Trophoblast cell (in vitro differentiated cells and primary cell): Measurements from ENCODE around the gene ZNF326.
A peak's percentile ranks its signal among the peaks of the same experiment; 100 is the strongest.

Experiments
- DNase-seq, 2 donors: peaks; one replicate each; pipeline ENCODE4 v3.0.0-alpha.2; 2016
- H2AFZ ChIP-seq: 2 replicates; pipeline ENCODE4 v1.6.1; 2013; ENCODE audit warnings: low read length, moderate library complexity, mild to moderate bottlenecking; ENCODE audit not compliant: insufficient read depth, poor library complexity
- H2AK5ac ChIP-seq: 2 replicates; pipeline ENCODE4 v1.6.1; 2013; ENCODE audit warnings: mild to moderate bottlenecking, low read length
- H2BK120ac ChIP-seq: 2 replicates; pipeline ENCODE4 v1.6.1; 2013; ENCODE audit warnings: low read length, mild to moderate bottlenecking, moderate library complexity; ENCODE audit not compliant: insufficient read depth, poor library complexity
- H2BK12ac ChIP-seq: 2 replicates; pipeline ENCODE4 v1.6.1; 2013; ENCODE audit warnings: mild to moderate bottlenecking, low read length, moderate library complexity
- H2BK5ac ChIP-seq: 2 replicates; pipeline ENCODE4 v1.6.1; 2013; ENCODE audit warnings: low read length, low read depth, moderate library complexity, mild to moderate bottlenecking; ENCODE audit not compliant: poor library complexity
- H3K14ac ChIP-seq: 2 replicates; pipeline ENCODE4 v1.6.1; 2013; ENCODE audit warnings: mild to moderate bottlenecking, low read length
- H3K18ac ChIP-seq: 2 replicates; pipeline ENCODE4 v1.6.1; 2013; ENCODE audit warnings: mild to moderate bottlenecking, low read length
- H3K23ac ChIP-seq: 2 replicates; pipeline ENCODE4 v1.6.1; 2013; ENCODE audit warnings: low read length
- H3K27ac ChIP-seq: 2 replicates; pipeline ENCODE4 v1.5.1; 2013; ENCODE audit warnings: low read depth, mild to moderate bottlenecking, inconsistent platforms, low read length, moderate library complexity
- H3K27me3 ChIP-seq: 2 replicates; pipeline ENCODE4 v1.6.1; 2013; ENCODE audit warnings: inconsistent platforms, mild to moderate bottlenecking, low read length, moderate library complexity; ENCODE audit not compliant: insufficient read depth
- H3K36me3 ChIP-seq, 2 experiments: 1 replicate in 1 of 2; 2 replicates in 1 of 2; pipeline ENCODE4 v1.6.1; 2013; ENCODE audit warnings: low read length in 2 of 2, mild to moderate bottlenecking in 2 of 2, moderate library complexity in 1 of 2; ENCODE audit not compliant: insufficient read depth in 2 of 2, control insufficient read depth in 1 of 2
- H3K4ac ChIP-seq: 2 replicates; pipeline ENCODE4 v1.6.1; 2013; ENCODE audit warnings: low read depth, mild to moderate bottlenecking, low read length, moderate library complexity
- H3K4me1 ChIP-seq, 2 experiments: 1 replicate in 1 of 2; 2 replicates in 1 of 2; pipeline ENCODE4 v1.6.1; 2013; ENCODE audit warnings: low read length in 2 of 2, mild to moderate bottlenecking in 2 of 2, moderate library complexity in 1 of 2; ENCODE audit not compliant: insufficient read depth in 2 of 2, control insufficient read depth in 1 of 2
- H3K4me2 ChIP-seq: 2 replicates; pipeline ENCODE4 v1.6.1; 2013; ENCODE audit warnings: inconsistent platforms, mild to moderate bottlenecking, low read length, moderate library complexity
- H3K4me3 ChIP-seq: 2 replicates; pipeline ENCODE4 v1.5.1; 2013; ENCODE audit warnings: mild to moderate bottlenecking, low read depth, low read length, inconsistent platforms
- H3K79me1 ChIP-seq: one replicate; pipeline ENCODE4 v1.6.1; 2013; ENCODE audit warnings: low read length
- H3K79me2 ChIP-seq: 2 replicates; pipeline ENCODE4 v1.6.1; 2013; ENCODE audit warnings: low read length, mild to moderate bottlenecking; ENCODE audit not compliant: control insufficient read depth, insufficient read depth, poor library complexity
- H3K9ac ChIP-seq: 2 replicates; pipeline ENCODE4 v1.6.1; 2013; ENCODE audit warnings: mild to moderate bottlenecking, low read length
- H3K9me3 ChIP-seq: 2 replicates; pipeline ENCODE4 v1.6.1; 2013; ENCODE audit warnings: low read depth, mild to moderate bottlenecking, control low read depth, inconsistent platforms, low read length; ENCODE audit not compliant: insufficient read depth
- H4K12ac ChIP-seq: 2 replicates; pipeline ENCODE4 v1.6.1; 2013; ENCODE audit warnings: low read depth, mild to moderate bottlenecking, low read length, moderate library complexity
- H4K8ac ChIP-seq: 2 replicates; pipeline ENCODE4 v1.6.1; 2013; ENCODE audit warnings: low read depth, mild to moderate bottlenecking, low read length, moderate library complexity
- H4K91ac ChIP-seq: one replicate; pipeline ENCODE4 v1.6.1; 2013; ENCODE audit warnings: low read depth, mild to moderate bottlenecking, low read length, moderate library complexity
- WGBS: extraction: QIAGEN DNeasy Blood & Tissue Kit; methylation state at CpG from one replicate; pipeline ENCODE4 v1.1.7; 2013; ENCODE audit warnings: missing lambda C conversion rate; ENCODE audit not compliant: insufficient read length, insufficient coverage; ENCODE audit errors: extremely low coverage; 5-methylcytosine and 5-hydroxymethylcytosine counted together

ZNF326 gene

DNA sequence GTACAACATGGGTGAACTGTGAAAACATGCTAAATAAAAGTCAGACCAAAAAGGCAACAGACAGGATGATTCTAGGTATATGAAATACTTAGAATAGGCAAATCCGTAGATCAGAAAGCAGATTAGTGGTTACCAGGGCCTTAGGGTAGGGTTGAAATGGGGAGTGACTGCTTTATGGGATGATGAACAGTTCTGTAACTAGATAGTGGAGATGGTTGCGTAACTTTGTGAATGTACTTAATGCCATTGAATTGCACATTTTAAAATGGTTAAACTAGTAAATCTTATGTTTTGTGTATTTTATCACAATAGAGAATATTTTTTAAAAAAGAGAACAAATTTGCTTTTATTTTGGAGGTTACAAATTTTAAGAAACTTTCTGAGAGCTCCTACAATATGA lies 17.4 kb downstream of the ZNF326 start:
- no peak overlapping the region for H3K23ac ChIP-seq
- no peak overlapping the region for H3K14ac ChIP-seq
- no peaks in the 10 kb centered on the region for H3K27me3 ChIP-seq
- no peak overlapping the region for H2BK120ac ChIP-seq
- H2AFZ ChIP-seq, result no peak overlapping the region
- no peak overlapping the region for H3K4me2 ChIP-seq
- no peak overlapping the region for H3K4me3 ChIP-seq
- no peak overlapping the region for H3K18ac ChIP-seq
- no peaks in the 10 kb centered on the region for H3K79me2 ChIP-seq
- H4K12ac ChIP-seq, result no peak overlapping the region
- no peak overlapping the region for H2BK12ac ChIP-seq
- no peaks in the 10 kb centered on the region for H3K9me3 ChIP-seq
- H2AK5ac ChIP-seq, result no peak overlapping the region
- H3K36me3 ChIP-seq, result peaks cover 16% of the 10 kb centered on the region in 2 experiments
- H3K4ac ChIP-seq, result no peak overlapping the region
- H3K9ac ChIP-seq, result no peak overlapping the region
- H3K79me1 ChIP-seq, result no peaks in the 10 kb centered on the region
- H4K91ac ChIP-seq, result no peak overlapping the region
- no CpG with 5 or more reads among the region's 2 CpGs for WGBS
- H2BK5ac ChIP-seq, result no peak overlapping the region
- no peaks in the 10 kb centered on the region for H3K4me1 ChIP-seq
- no peak overlapping the region for H4K8ac ChIP-seq
- DNase-seq, result peak; percentile 11 to 48
- H3K27ac ChIP-seq, result no peak overlapping the region

- Histone ChIP-seq H3K9ac (no peak overlapping the region), H3K4me1 (no peaks in the 10 kb centered on the region), H4K8ac (no peak overlapping the region), H3K79me1 (no peaks in the 10 kb centered on the region), H3K14ac (no peak overlapping the region), H4K91ac (no peak overlapping the region), H2BK120ac (no peak overlapping the region), H2BK5ac (no peak overlapping the region), H3K79me2 (no peaks in the 10 kb centered on the region), H3K4ac (no peak overlapping the region), H3K4me2 (no peak overlapping the region), H2AK5ac (no peak overlapping the region), H3K27me3 (no peaks in the 10 kb centered on the region), H3K23ac (no peak overlapping the region), H2AFZ (no peak overlapping the region), H3K18ac (no peak overlapping the region), H2BK12ac (no peak overlapping the region), H4K12ac (no peak overlapping the region), H3K9me3 (no peaks in the 10 kb centered on the region), H3K36me3 (peaks cover 8 to 20% of the 10 kb centered on the region in 2 experiments), H3K27ac (no peak overlapping the region), H3K4me3 (no peak overlapping the region)
- no peak for DNase-seq
- no CpG with 5 or more reads among the region's 1 CpG for WGBS
Observed at GRCh38 chr1:90023691-90024090, 28.8 kb downstream of the ZNF326 start.

- H4K91ac ChIP-seq, result no peak overlapping the region
- no peak overlapping the region for H2AFZ ChIP-seq
- no peak overlapping the region for H3K18ac ChIP-seq
- H3K9me3 ChIP-seq, result no peaks in the 10 kb centered on the region
- no peaks in the 10 kb centered on the region for H3K79me2 ChIP-seq
- H2BK5ac ChIP-seq, result no peak overlapping the region
- no peak overlapping the region for H3K23ac ChIP-seq
- H2BK120ac ChIP-seq, result no peak overlapping the region
- H3K79me1 ChIP-seq, result no peaks in the 10 kb centered on the region
- H3K4ac ChIP-seq, result no peak overlapping the region
- no peak for DNase-seq
- no peak overlapping the region for H3K14ac ChIP-seq
- H3K4me2 ChIP-seq, result no peak overlapping the region
- H2AK5ac ChIP-seq, result no peak overlapping the region
- 100% methylated on average over 1 of the region's 1 CpG for WGBS
- H3K4me1 ChIP-seq, result no peaks in the 10 kb centered on the region
- H3K27me3 ChIP-seq, result no peaks in the 10 kb centered on the region
- no peak overlapping the region for H4K8ac ChIP-seq
- H3K9ac ChIP-seq, result no peak overlapping the region
- H3K27ac ChIP-seq, result no peak overlapping the region
- H3K36me3 ChIP-seq, result peaks cover 17 to 31% of the 10 kb centered on the region in 2 experiments
- no peak overlapping the region for H4K12ac ChIP-seq
- H3K4me3 ChIP-seq, result no peak overlapping the region
- H2BK12ac ChIP-seq, result no peak overlapping the region
Observed at GRCh38 chr1:90027281-90027680, 32.4 kb downstream of the ZNF326 start.

GRCh38 chr1:90039652-90040051 lies 44.7 kb downstream of the ZNF326 start:
- no CpG with 5 or more reads among the region's 3 CpGs for WGBS
- Histone ChIP-seq H3K79me1 (no peaks in the 10 kb centered on the region), H3K4me3 (no peak overlapping the region), H3K18ac (no peak overlapping the region), H2BK120ac (no peak overlapping the region), H2AK5ac (no peak overlapping the region), H2BK12ac (no peak overlapping the region), H4K8ac (no peak overlapping the region), H3K27ac (no peak overlapping the region), H3K9ac (no peak overlapping the region), H3K27me3 (no peaks in the 10 kb centered on the region), H2AFZ (no peak overlapping the region), H3K36me3 (no peaks in the 10 kb centered on the region), H3K9me3 (no peaks in the 10 kb centered on the region), H3K23ac (no peak overlapping the region), H4K91ac (no peak overlapping the region), H3K4ac (no peak overlapping the region), H3K79me2 (no peaks in the 10 kb centered on the region), H4K12ac (no peak overlapping the region), H2BK5ac (no peak overlapping the region), H3K14ac (no peak overlapping the region), H3K4me2 (no peak overlapping the region), H3K4me1 (no peaks in the 10 kb centered on the region)
- no peak for DNase-seq
